ENCODE data around the gene KATNAL1. TPM values are rescaled to one million over a fixed set of nuclear protein-coding genes. Genes with fewer than 3 reads are reported as not detected.

Gene KATNAL1
- total RNA-seq (2022; extraction: Qiagen RNA extraction), result 4.4 to 8.4 TPM (median 6.9 TPM) in 5 replicates

DNA sequence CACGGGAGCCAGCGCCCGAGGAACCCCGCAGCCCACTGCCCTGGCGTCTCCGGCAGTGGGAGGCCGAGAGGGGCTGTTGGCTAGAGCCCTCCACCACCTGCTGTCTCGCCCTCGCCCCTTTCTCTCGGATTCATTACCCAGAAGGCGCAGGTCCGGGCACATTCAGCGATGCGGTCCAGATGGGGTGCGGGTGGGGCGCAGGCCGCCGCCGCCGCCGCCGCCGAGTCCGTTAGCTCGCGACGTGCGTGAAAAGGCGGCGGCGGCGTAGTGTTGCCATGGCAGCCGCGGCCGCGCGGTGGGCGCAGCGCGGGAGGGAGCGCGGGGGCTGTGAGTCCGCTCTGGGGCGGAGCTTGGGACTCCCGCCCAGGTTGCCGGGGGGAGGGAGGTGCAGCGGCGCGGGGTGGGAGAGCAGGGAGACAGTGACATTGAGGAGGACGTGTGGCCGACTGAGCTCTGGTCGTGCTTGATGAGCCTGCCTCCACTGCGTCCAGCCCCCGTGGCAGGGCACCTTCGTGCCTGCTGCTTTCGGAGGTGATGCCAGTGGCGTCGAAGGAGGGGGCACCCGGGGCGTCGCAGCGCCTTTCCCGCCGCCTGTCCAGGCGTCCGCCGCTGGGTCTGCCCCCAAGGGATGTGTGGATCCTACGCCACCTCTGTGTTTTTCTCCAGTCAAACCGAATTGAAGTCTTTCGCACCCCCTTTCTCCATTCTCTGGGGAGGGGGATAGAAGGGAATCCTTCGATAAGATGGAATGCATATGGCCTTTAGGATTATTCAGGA is at the start of gene KATNAL1:
KATNAL1 (minus strand) TSS at position 358 of the 777 bp plus-strand sequence. CDS start 23,774 bp downstream, outside the sequence.

Other genes with a start within 250 kb of the KATNAL1 start
- not detected in 5 replicates for gene UBE2L5, start 114.9 kb upstream of the KATNAL1 start, total RNA-seq (2022; extraction: Qiagen RNA extraction)
- gene HMGB1, start 158.4 kb upstream of the KATNAL1 start, total RNA-seq (2022; extraction: Qiagen RNA extraction), result 531 to 797 TPM (median 596 TPM) in 5 replicates